ENCODE measurements around the gene FOXD2. TPM values are rescaled to one million over a fixed set of nuclear protein-coding genes. Genes with fewer than 3 reads are reported as not detected.

Gene FOXD2
- total and polyA plus RNA-seq, 2 of the 4 experiments (the other 2 are of a cell fraction): under 0.01 to 0.03 TPM

DNA sequence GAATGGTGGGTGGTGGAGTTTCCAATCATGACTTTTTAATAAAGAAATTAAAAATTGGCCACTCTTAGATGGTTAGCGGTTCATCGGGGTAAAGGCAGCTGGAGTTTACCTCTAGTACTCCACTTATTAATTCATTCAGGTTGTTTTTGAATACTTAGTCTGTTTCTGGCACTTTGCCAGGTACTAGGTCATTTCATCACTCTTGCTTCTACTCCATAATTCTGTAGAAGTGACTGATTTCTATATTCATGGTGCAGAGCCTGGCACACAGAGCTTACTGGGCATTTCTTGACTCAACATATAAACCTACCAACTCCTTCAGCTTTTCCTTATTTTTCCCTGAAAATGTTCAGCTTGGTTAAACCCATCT lies 31.5 kb downstream of the FOXD2 start:
- no peak overlapping the region for H4K5ac ChIP-seq (ENCODE audit: low read depth, low read length)
- no peak overlapping the region for H2AFZ ChIP-seq (replicated peaks; ENCODE audit: low read length, poor library complexity)
- H3K56ac ChIP-seq (ENCODE audit: extremely low read depth, insufficient read depth, low read length): no peak overlapping the region
- H3K23ac ChIP-seq (ENCODE audit: low read depth, low read length): no peak overlapping the region
- intact Hi-C loops (cut with micrococcal nuclease) (no loop called here), in situ Hi-C loops (cut with MboI; ENCODE audit: low sequenced_read_pairs) (no loop called here), dilution Hi-C loops (cut with HindIII; ENCODE audit: low sequenced_read_pairs, unreplicated experiment) (no loop called here)
- no TSS peak for BruUV-seq (replicated peaks)
- H2BK20ac ChIP-seq (ENCODE audit: low read depth, low read length): no peak overlapping the region
- H3K36me3 ChIP-seq (ENCODE audit: control insufficient read depth, insufficient read depth, low read length): no peaks in the 10 kb centered on the region
- DNase-seq: no peak
- H2BK120ac ChIP-seq (ENCODE audit: low read depth, low read length): no peak overlapping the region
- no peak overlapping the region for H2AK9ac ChIP-seq (replicated peaks; ENCODE audit: low read depth, low read length, poor library complexity)
- no peaks in the 10 kb centered on the region for H3K79me1 ChIP-seq (ENCODE audit: low read depth in 1 of 2, low read length in 2 of 2)
- H4K8ac ChIP-seq (ENCODE audit: low read depth in 2 of 2, low read length in 2 of 2): no peak overlapping the region
- CTCF ChIA-PET: no interaction called here
- H2BK5ac ChIP-seq (ENCODE audit: low read depth, low read length, poor library complexity, severe bottlenecking): no peak overlapping the region
- no peaks in the 10 kb centered on the region for H3K4me1 ChIP-seq (ENCODE audit: control insufficient read depth, insufficient read depth, low read length)
- H3K27me3 ChIP-seq (ENCODE audit: control insufficient read depth, insufficient read depth, low read length): peaks cover 2% of the 10 kb centered on the region; the same call in 1 of the 2 replicates
- POLR2A ChIA-PET (ENCODE audit: unreplicated experiment): no interaction called here
- TF ChIP-seq BHLHE40 (IDR thresholded peaks at IDR 0.05; ENCODE audit: low read depth, low read length) (no peak), FOS (IDR thresholded peaks at IDR 0.05; ENCODE audit: low read depth, low read length) (no peak), RFX5 (IDR thresholded peaks at IDR 0.05; ENCODE audit: low read depth, low read length) (no peak), NFE2L2 (IDR thresholded peaks at IDR 0.05; ENCODE audit: low read depth, low read length) (no peak), SMC3 (IDR thresholded peaks at IDR 0.05; ENCODE audit: low read depth, low read length) (no peak), CEBPB (IDR thresholded peaks at IDR 0.05; ENCODE audit: low read depth, low read length) (no peak), MAZ (IDR thresholded peaks at IDR 0.05; ENCODE audit: borderline replicate concordance, low read depth, low read length) (no peak), RCOR1 (IDR thresholded peaks at IDR 0.05; ENCODE audit: insufficient replicate concordance, low read length) (no peak), MAFK (IDR thresholded peaks at IDR 0.05; ENCODE audit: low read depth, low read length) (no peak), POLR2A (IDR thresholded peaks at IDR 0.05; ENCODE audit: low read depth, low read length) (no peak), CHD1 (IDR thresholded peaks at IDR 0.05; ENCODE audit: low read depth, low read length) (no peak), RAD21 (IDR thresholded peaks at IDR 0.05; ENCODE audit: low read length) (no peak), MXI1 (IDR thresholded peaks at IDR 0.05; ENCODE audit: borderline replicate concordance, low read depth, low read length) (no peak)
- TF ChIP-seq, protein P1, sequence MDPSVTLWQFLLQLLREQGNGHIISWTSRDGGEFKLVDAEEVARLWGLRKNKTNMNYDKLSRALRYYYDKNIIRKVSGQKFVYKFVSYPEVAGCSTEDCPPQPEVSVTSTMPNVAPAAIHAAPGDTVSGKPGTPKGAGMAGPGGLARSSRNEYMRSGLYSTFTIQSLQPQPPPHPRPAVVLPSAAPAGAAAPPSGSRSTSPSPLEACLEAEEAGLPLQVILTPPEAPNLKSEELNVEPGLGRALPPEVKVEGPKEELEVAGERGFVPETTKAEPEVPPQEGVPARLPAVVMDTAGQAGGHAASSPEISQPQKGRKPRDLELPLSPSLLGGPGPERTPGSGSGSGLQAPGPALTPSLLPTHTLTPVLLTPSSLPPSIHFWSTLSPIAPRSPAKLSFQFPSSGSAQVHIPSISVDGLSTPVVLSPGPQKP (IDR thresholded peaks at IDR 0.05; ENCODE audit: borderline replicate concordance, low read depth, low read length): no peak
- TF ChIP-seq, protein P2, sequence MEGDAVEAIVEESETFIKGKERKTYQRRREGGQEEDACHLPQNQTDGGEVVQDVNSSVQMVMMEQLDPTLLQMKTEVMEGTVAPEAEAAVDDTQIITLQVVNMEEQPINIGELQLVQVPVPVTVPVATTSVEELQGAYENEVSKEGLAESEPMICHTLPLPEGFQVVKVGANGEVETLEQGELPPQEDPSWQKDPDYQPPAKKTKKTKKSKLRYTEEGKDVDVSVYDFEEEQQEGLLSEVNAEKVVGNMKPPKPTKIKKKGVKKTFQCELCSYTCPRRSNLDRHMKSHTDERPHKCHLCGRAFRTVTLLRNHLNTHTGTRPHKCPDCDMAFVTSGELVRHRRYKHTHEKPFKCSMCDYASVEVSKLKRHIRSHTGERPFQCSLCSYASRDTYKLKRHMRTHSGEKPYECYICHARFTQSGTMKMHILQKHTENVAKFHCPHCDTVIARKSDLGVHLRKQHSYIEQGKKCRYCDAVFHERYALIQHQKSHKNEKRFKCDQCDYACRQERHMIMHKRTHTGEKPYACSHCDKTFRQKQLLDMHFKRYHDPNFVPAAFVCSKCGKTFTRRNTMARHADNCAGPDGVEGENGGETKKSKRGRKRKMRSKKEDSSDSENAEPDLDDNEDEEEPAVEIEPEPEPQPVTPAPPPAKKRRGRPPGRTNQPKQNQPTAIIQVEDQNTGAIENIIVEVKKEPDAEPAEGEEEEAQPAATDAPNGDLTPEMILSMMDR (conservative IDR thresholded peaks at IDR 0.05; ENCODE audit: low read depth, low read length): no peak
- TF ChIP-seq, protein P3, sequence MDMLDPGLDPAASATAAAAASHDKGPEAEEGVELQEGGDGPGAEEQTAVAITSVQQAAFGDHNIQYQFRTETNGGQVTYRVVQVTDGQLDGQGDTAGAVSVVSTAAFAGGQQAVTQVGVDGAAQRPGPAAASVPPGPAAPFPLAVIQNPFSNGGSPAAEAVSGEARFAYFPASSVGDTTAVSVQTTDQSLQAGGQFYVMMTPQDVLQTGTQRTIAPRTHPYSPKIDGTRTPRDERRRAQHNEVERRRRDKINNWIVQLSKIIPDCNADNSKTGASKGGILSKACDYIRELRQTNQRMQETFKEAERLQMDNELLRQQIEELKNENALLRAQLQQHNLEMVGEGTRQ (IDR thresholded peaks at IDR 0.05; ENCODE audit: low read depth, low read length): no peak
- no peak overlapping the region for H3K4ac ChIP-seq (ENCODE audit: low read depth, low read length)
- no peaks in the 10 kb centered on the region for H3K9me3 ChIP-seq (ENCODE audit: control insufficient read depth, insufficient read depth, low read length)
- no peaks in the 10 kb centered on the region for H3K9me1 ChIP-seq (ENCODE audit: insufficient read depth, low read length)
- no peak overlapping the region for H3K14ac ChIP-seq (replicated peaks; ENCODE audit: low read depth, low read length)
- no peak overlapping the region for H2AK5ac ChIP-seq (ENCODE audit: low read depth, low read length)
- ATAC-seq (ENCODE audit: low read depth): no peak
- H3K9ac ChIP-seq (ENCODE audit: low read depth, low read length): no peak overlapping the region
- WGBS, 2 experiments (ENCODE audit: extremely low coverage in 2 of 2, insufficient read length in 1 of 2): no CpG with 5 or more reads among the region's 2 CpGs
- no peak overlapping the region for H4K91ac ChIP-seq (ENCODE audit: insufficient read depth, low read depth, low read length)
- H2BK15ac ChIP-seq (ENCODE audit: low read depth, low read length): no peak overlapping the region
- H3K4me3 ChIP-seq (ENCODE audit: insufficient read depth, low read depth, low read length): no peak overlapping the region
- no peak overlapping the region for H3K27ac ChIP-seq (ENCODE audit: insufficient read depth, low read length)
- H3K18ac ChIP-seq (ENCODE audit: low read depth, low read length): no peak overlapping the region
- H3K4me2 ChIP-seq (ENCODE audit: low read depth, low read length): no peak overlapping the region
- H4K20me1 ChIP-seq (ENCODE audit: insufficient read depth, low read length): no peaks in the 10 kb centered on the region

All from IMR-90 (cell line).